CD4-positive, alpha-beta T cell treated with Interleukin-1 beta for 1 hour (primary cell): ENCODE measurements around the gene CCDC90B.
A peak's percentile ranks its signal among the peaks of the same experiment; 100 is the strongest.
"Not testable (repeated sequence)": the region's sequence is repeated elsewhere in the genome, so short reads cannot be mapped to it uniquely, and the experiment has no call there.

Experiments
- DNase-seq, 2 donors: peaks; one replicate each; pipeline ENCODE4 v3.0.0-alpha.2; 2020 to 2022

CCDC90B gene, protein sequence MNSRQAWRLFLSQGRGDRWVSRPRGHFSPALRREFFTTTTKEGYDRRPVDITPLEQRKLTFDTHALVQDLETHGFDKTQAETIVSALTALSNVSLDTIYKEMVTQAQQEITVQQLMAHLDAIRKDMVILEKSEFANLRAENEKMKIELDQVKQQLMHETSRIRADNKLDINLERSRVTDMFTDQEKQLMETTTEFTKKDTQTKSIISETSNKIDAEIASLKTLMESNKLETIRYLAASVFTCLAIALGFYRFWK

DNA sequence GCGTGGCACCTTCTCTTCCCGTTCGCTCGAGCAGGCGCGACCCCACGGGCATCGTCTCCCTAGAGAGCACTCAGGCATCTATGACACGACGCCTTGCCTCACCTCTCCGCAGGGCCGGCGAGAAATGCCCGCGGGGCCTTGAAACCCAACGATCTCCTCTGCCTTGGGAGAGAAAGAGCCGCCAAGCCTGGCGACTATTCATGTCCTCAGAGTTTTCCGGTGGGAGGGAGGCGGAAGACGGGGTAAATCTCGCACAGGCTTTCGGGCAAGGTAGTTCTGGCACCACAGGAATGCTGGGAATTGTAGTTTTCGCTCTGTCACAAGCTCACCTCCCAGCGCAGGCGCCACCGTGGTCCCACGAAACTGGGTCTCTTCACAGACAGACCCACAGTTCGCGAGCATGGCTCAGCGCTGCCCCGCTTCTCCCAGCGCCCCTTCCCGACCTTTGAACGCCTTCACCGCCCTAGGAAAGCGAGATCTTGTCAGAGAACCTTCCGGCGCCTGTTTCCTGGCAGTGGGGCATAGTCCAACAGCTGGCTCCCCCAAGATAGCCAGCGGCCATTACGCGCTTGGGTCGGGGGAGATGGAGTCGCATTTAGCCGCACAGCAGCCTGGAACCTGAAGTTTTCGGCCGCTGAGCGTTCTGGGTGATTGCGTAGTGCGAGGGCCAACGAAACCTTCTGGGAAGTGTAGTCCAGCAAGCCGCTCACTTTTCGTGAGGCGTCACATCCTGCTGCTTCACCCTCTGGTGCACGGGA lies at the start of gene CCDC90B:
CCDC90B (minus strand) TSS at position 597 of the 758 bp plus-strand sequence; CDS start at position 202, 395 bp downstream.
- peak; percentile 95 to 96 for DNase-seq

DNA sequence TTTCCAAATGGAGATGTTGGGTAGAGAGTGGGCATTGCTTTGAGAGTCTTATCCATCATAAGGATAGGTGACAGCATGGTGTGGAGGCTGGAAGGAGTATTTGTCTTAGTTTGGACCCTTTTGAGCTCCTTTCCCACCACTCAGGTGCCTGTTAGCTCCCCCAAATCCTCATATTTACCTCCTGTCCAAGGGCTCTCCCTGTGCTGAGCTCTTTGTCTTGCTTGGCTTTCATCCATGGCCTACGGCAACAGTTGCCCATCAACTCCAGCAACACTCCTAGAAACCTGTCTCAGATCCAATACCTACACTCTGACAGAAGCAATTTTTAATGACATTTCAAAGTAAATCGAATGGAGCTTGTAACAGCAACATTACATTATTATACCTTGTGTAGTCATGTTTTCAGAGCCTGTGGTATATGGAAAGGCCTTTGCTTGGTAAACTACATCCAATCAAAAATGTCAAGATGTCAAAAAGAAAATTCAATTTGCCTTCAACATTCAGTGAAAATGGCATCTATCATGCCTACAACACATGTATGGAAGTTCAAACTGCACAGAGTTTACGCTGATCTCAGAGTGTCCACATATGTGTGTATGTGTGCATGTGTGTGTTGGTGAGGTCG lies 49.4 kb upstream of the CCDC90B start:
- no peak for DNase-seq

DNA sequence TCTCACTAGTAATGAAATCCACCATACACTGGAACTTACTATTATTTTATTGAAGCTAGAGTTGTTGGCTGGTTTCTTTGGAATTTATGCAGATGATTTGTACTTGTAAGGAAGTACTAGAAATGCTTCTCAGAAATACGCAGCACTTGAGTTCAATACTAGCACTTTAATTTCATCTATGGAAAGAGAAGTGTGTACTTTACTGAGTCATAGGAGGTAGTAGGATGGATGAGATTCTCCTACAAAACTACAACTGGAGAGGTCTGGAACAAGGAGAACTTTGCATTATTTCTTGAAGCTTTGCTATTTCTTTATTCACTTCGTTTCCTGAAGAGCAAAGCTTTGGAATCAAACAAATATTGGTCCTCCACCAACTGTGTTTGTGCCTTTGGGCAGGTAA lies 44.1 kb upstream of the CCDC90B start:
- DNase-seq = no peak

DNA sequence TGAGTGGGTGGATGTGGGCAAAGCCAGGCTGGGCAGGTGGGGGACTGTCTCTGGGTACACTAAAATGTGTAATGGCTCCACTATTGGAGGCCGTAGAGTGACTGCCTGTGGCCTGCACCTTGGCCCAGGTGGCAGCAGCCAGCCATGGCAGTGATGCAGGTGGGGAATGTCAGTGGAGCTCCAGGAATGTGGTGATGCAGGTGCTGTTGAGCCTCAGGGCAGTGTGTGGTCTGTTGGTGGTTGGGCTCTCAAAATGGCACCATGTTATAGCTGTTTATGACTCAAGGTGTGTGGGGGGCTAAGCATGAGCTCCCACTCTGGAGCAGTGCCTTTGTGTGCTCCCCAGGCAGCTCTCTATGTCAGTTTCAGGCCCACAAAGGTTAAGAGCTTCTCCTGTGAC lies 40.2 kb upstream of the CCDC90B start:
- no peak for DNase-seq

DNA sequence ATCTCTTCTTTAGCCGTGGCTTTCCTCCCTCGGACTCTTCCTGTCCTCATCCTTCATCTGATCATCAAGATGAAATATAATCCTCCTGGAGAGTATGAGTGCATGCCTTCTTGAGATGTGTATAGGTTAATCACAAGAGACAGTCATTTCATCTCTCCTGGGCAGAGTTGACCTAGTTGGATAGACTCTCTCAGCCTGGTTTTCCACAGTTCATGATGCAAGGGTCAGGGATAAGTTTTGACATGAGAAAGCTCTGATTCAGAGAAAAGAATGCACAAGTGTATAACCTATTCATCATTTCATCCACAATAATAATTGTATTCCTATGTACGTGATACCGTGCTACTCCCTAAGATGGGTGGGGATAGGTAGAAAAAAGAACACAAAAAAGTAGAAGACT lies 33.2 kb upstream of the CCDC90B start:
- no peak for DNase-seq

DNA sequence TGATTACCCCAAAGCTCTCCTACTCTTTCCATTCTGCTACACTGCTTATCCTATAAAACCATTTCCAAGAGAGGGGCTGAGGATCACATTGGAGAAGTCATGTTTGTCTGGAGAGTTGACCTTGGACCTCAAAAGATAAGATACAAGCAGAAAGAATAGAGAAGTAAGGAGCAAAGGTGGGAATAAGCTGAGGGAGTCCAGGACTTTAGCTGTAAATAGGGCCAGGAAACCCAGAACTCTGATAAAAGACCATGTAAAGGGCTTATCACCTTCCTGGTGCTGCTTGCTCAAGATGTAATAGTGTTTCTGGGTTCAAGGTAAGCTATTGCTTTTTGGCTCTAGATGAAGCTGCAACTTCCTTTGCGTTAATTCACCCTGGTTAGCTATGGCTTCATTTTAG lies 32.8 kb upstream of the CCDC90B start:
- no peak for DNase-seq

DNA sequence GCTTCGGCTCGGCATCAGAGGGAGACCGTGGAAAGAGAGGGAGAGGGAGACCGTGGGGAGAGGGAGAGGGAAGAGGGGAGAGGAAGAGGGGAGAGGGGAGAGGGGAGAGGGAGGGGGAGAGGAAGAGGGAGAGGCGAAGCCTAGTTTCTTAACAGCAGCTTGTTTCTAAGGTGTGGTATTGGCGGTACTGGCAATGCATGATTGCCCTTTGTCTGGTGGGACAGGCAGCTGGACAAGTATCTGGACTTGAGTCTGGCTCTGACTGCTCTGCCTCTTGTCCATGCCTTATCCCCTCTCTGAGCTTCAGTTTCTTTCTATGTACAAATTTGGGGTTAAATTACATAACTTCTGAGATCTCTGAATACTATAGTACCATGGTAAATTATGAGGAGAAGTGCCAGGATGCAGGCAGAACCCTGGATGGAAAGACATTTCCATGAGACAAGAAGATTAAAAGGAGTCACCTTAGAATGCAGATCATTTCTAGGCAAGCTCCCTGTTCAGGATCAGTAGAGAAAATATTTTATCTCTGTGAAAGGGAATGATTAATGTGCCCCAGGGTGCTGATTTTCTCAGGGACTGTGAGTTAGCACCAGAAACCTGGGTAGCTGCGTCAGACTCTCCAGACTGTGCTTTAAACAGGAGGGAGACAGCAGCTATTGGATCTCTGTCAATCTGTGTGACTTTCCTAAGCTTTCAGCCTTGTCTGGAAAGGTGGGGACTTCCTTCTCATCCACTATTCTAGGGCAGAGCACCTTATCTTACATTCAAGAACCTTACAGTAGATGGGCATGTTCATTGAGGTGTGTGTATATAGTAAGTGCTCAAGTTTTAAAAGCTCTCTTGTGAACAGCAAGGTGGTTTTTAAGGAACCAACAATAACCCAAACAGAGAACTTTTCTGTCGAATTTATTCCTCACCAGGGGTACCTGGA lies 31.9 kb upstream of the CCDC90B start:
- no peak for DNase-seq

DNA sequence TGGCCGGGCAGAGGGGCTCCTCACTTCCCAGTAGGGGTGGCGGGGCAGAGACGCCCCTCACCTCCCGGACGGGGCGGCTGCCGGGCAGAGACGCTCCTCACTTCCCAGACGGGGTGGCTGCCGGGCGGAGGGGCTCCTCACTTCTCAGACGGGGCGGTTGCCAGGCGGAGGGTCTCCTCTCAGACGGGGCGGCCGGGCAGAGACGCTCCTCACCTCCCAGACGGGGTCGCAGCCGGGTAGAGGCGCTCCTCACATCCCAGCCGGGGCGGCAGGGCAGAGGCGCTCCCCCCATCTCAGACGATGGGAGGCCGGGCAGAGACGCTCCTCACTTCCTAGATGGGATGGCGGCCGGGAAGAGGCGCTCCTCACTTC lies 30.7 kb upstream of the CCDC90B start:
- not testable (repeated sequence) for DNase-seq

DNA sequence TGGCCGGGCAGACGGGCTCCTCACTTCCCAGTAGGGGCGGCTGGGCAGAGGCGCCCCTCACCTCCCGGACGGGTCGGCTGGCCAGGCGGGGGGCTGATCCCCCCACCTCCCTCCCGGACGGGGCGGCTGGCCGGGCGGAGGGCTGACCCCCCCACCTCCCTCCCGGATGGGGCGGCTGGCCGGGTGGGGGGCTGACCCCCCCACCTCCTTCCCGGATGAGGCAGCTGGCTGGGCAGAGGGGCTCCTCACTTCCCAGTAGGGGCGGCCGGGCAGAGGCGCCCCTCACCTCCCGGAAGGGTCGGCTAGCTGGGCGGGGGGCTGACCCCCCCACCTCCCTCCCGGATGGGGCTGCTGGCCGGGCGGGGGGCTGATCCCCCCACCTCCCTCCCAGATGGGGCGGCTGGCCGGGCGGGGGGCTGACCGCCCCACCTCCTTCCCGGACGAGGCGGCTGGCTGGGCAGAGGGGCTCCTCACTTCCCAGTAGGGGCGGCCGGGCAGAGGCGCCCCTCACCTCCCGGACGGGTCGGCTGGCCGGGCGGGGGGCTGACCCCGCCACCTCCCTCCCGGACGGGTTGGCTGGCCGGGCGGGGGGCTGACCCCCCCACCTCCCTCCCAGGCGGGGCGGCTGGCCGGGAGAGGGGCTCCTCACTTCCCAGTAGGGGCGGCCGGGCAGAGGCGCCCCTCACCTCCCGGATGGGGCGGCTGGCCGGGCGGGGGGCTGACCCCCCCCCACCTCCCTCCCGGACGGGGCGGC lies 30.2 kb upstream of the CCDC90B start:
- DNase-seq = not testable (repeated sequence)

DNA sequence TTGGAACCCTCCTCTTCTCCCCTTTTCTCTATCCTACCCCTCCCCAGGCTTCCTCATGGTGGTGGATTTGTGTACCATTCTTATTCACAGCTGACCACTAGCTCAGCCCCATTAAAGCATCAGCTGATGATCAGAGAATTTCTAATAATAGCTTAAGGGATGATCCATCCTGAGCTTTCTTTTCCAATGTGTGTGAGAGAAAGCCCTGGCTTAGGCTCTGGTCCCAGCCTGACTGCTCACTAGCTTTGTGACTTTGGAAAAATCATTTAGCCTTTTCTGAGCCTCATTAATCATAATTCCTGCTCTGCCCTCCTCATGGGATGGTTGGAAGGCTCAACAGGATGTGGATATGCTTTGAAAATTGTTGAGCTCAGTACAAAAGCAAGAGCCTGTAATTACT lies 26.3 kb upstream of the CCDC90B start:
- DNase-seq = no peak

DNA sequence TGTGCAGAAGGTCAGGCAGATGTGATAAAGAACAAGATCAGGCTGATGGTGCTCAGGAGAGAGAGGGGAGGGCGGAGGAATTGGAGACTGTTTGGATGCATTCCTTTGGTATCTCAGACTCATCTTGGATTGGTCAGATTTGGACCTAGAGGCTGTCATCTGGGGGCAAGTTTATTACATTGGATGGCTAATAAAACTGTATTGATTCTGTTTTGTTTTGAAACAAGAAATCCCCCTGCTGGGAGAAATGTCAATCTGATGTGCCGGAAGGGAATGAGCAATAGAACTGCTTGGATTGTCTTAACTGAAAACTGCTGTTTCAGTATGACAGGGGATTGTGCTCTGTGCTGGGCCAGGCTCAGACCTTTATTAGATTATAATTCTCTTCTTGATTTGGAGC lies 25.5 kb upstream of the CCDC90B start:
- DNase-seq = no peak

DNA sequence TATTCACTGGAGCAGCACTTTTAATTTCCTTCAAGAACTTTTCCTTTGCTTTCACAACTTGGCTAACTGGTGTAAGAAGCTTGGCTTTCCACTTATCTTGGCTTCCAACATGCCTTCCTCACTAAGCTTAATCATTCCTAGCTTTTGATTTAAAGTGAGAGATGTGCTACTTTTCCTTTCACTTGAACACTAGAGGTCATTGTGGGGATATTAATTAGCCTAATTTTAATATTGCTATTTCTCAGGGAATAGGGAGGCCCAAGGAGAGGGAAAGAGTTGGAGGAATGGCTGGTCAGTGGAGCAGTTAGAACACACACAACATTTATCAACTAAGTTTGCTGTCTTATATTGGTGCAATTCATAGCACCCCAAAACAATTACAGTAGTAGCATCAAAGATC lies 24.6 kb upstream of the CCDC90B start:
- DNase-seq = no peak

DNA sequence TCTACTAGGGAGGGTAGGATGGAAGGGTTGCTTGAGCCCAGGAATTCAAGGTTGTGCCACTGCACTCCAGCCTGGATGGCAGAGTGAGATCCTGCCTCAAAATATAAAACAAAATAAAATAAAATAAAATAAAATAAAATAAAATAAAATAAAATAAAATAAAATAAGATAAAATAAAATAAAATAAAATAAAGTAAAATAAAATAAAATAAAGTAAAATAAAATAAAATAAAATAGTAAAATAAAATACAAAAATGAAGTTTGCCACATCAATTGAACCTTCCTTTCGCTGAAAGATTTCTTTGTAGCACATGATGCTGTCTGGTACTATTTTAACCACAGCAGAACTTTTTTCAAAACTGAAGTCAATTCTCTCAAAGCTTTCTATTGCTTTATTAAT lies 22.4 kb upstream of the CCDC90B start:
- not testable (repeated sequence) for DNase-seq

DNA sequence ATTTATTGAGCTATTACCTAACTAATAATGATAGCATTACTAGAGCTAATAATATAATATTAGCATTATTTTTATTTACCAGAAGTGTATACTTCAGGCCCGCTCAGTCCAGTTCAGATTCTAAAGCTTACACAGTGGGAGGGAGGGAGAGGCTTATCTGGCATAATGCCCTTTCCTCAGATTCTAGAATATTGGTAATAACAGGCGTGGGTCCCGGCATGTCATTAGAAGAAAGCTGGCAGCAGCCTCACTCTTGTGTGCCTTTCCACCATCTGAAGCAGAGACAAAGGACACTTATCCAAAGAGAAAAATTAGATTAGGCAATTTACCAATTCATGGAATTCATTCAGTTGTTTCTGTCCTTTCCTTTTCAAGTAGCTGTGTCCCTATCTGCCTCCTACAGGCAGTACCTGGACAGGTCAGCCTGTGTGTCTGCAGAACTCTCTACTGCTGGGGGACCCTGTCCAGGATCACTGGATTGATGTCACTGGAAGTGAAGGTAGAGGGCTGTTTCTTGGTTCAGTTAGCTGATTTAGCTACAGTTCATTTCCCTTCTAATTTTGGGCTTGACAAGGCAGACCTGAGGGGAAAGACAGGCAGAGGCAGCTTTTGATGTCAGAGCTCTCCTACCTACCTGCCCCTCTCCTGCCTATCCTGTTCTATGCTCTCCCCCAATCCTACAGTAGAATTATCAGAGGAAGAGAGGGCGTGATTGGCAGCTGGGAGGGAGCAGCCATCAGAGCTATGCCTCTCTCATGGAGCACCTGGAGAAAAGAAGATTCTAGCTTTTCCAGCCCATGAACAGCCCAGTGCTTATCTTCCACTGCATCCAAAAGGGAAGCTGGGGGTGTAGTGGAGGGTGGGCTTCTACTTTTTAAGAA lies 20.3 kb upstream of the CCDC90B start:
- no peak for DNase-seq

DNA sequence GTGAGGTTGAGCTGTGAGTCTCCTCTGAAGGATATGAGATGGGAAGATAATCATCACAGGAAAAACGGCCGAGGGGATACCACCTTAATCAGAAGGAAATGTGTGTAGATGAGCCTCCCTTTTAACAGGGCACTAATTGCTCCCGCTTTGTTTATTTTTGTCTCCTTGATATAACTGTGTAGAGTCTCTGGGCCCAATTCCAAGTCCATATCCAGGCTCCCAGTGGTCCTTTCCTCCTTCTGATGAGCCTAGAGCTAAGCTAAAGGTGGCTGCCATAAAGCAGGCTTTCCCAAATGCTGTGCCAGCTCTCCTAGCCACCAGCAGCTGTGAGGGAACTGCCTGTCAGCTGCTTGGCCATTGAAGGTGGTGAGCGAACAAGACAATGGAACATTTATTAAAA lies 17.1 kb upstream of the CCDC90B start:
- no peak for DNase-seq

DNA sequence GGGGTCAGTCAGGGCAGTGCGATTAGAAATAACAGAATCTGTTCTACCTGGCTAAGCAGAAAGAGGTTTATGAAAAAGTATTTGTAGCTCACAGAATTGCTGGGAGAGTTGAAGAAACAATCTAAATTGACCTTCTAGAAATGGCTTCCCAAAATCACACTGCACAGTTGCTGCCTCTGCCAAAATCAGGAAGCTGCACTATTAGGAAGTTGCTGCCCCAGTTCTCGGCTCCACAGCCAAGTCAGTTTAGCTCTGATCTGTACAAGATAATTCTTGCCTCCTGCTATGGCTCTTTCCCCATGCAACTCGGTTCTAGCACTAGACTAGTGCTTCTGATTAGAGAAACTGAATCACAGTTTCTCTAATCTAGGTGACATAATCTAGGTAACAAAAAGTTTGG lies 16.0 kb upstream of the CCDC90B start:
- DNase-seq = no peak

DNA sequence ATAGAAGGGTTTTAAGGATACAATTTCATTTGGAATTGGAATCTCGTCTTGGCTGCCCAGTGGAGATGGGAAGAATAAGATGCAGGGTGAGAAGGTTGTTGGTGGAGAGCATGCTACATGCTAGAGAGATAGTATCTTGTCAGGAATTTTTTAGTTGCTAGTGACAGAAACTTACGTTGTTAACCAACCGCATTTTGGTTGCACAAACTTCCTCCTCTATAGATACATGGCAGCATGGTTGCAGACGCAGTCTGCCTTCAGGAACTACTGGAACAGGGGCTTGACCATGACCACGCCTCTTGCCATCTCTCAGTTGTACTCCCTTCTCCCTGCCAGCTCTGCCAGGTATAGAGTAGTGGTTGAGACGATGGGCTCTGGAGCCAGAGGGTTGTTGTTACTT lies 13.5 kb upstream of the CCDC90B start:
- no peak for DNase-seq

DNA sequence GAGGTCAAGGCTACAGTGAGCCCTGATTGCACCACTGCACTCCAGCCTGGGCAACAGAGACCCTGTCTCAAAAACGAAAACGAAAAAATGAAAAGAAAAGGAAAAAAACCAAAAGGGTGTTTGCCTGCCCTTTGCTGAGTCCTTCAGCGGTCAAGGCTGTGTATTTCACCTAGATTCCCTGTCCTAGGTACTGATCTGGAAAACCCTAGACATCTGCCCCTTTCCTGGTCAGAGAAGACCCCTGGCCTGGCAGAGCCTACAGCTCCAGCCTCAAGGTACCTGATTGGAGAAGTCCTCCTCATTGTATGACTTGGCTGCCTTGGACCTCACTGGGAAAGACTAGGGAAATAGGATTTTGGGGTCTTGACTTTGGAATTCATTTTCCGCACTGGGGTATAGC lies 8.0 kb upstream of the CCDC90B start:
- DNase-seq = no peak

DNA sequence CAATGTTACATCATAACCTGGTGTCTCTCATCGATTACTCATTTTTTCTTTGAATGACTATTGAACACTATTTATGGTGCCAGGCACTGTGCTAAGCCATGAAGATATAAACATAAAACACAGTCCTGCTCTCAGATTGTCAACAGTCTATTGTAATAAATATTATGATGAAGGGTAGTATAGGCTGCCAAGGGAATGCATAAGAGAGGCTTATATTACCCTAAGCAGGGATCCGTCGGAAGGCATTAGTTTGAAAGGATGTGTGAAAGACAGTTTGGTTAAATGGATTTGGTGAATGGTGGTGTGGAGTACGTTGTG lies 7.2 kb upstream of the CCDC90B start:
- DNase-seq = no peak

DNA sequence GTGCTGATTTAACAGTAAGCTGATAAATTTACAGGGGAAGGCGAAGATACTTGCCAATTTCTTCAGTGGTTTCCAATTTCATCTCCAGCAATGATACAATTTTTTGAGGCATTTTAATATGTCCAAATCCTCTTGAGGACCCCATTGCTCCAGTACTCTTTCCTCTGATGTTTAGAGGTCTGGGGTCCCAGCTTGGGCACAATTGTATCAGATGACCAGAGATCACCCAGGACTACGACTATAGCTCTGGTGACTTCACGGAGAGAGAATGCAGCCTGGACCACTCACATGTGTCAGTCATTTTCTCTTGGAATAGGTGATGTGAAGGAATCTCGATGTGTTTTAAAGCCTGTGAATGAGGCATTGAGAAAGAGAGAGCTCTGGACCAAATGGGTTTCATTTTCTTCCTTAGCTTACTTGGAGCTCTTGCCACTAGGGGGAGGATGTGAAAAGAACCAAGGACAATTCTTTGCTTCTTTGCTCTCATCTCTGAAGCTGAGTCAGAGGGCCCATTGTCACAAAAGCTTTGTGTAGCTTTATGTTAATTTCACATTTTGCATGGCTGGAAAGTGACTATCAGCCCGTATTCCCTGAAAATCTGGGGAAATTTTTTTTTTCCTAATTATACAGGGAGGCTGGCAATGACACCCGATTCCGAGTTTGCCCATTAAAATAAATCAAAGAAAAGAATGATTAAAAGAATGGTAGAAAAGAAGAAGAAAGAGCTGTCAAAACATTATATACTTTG lies 6.7 kb upstream of the CCDC90B start:
- peak in 1 of 2 donors; percentile 30 for DNase-seq

DNA sequence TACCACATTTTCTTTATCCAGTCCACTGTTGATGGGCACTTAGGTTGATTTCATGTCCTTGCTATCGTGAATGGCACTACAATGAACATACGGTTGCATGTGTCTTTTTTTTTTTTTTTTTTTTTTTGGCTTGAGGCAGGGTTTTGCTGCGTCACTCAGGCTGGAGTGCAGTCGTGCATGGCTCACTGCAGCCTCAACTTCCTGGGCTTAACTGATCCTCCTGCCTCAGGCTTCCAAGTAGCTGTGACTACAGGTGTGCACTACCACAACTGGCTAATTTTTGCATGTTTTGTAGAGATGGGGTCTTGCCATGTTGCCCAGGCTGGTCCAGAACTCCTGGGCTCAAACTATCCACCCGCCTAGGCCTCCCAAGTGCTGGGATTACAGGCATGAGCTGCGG lies 1.5 kb upstream of the CCDC90B start:
- DNase-seq = no peak
